ENCODE results near the gene NISCH. TPM values are rescaled to one million over a fixed set of nuclear protein-coding genes. Genes with fewer than 3 reads are reported as not detected.

The NISCH gene
- total RNA-seq, 2 experiments from 2014 or later = 50.4 to 52.5 TPM

- no peaks in the 10 kb centered on the region for H3K9me3 Mint-ChIP-seq
- H3K36me3 Mint-ChIP-seq (ENCODE audit: low read depth) = peaks cover 5% of the 10 kb centered on the region
- no peaks in the 10 kb centered on the region for H3K27me3 Mint-ChIP-seq (ENCODE audit: low read depth)
- H3K27ac Mint-ChIP-seq = no peak overlapping the region
- no peaks in the 10 kb centered on the region for H3K4me1 Mint-ChIP-seq (ENCODE audit: low read depth)
- no peak for DNase-seq
- intact Hi-C loops (cut with micrococcal nuclease) = no loop called here
- CTCF ChIA-PET = no interaction called here
- H3K4me3 Mint-ChIP-seq = no peak overlapping the region
These were observed 64.2 kb downstream of the NISCH start for GRCh38 chr3:52519445-52520140.

GRCh38 chr3:52520141-52520667 is 64.8 kb downstream of the NISCH start:
- CTCF ChIA-PET = no interaction called here
- no peak overlapping the region for H3K4me3 Mint-ChIP-seq
- peaks cover 5% of the 10 kb centered on the region for H3K36me3 Mint-ChIP-seq (ENCODE audit: low read depth)
- DNase-seq = no peak
- intact Hi-C loops (cut with micrococcal nuclease) = no loop called here
- no peaks in the 10 kb centered on the region for H3K4me1 Mint-ChIP-seq (ENCODE audit: low read depth)
- H3K9me3 Mint-ChIP-seq = no peaks in the 10 kb centered on the region
- H3K27me3 Mint-ChIP-seq (ENCODE audit: low read depth) = no peaks in the 10 kb centered on the region
- H3K27ac Mint-ChIP-seq = no peak overlapping the region

GRCh38 chr3:52520716-52521487 is 65.5 kb downstream of the NISCH start:
- H3K36me3 Mint-ChIP-seq (ENCODE audit: low read depth) = peaks cover 5% of the 10 kb centered on the region
- H3K27me3 Mint-ChIP-seq (ENCODE audit: low read depth) = no peaks in the 10 kb centered on the region
- no peaks in the 10 kb centered on the region for H3K9me3 Mint-ChIP-seq
- DNase-seq = no peak
- H3K4me1 Mint-ChIP-seq (ENCODE audit: low read depth) = no peaks in the 10 kb centered on the region
- H3K4me3 Mint-ChIP-seq = no peak overlapping the region
- intact Hi-C loops (cut with micrococcal nuclease) = no loop called here
- no peak overlapping the region for H3K27ac Mint-ChIP-seq
- CTCF ChIA-PET = no interaction called here

- Mint-ChIP-seq H3K36me3 (ENCODE audit: low read depth) (peaks cover 5% of the 10 kb centered on the region), H3K9me3 (no peaks in the 10 kb centered on the region), H3K27ac (no peak overlapping the region), H3K27me3 (ENCODE audit: low read depth) (no peaks in the 10 kb centered on the region), H3K4me1 (ENCODE audit: low read depth) (no peaks in the 10 kb centered on the region), H3K4me3 (no peak overlapping the region)
- DNase-seq = no peak
- intact Hi-C loops (cut with micrococcal nuclease) = no loop called here
- CTCF ChIA-PET = no interaction called here
These were observed 66.1 kb downstream of the NISCH start for GRCh38 chr3:52521488-52521824.

GRCh38 chr3:52521881-52522650 is 66.7 kb downstream of the NISCH start:
- CTCF ChIA-PET = interaction anchor here (0.6 kb wide), 1 partner anchor 110 kb away, joined by 3 read pairs; no protein-coding TSS in a partner anchor
- H3K4me3 Mint-ChIP-seq = no peak overlapping the region
- no peaks in the 10 kb centered on the region for H3K27me3 Mint-ChIP-seq (ENCODE audit: low read depth)
- no peaks in the 10 kb centered on the region for H3K9me3 Mint-ChIP-seq
- peaks cover 5% of the 10 kb centered on the region for H3K36me3 Mint-ChIP-seq (ENCODE audit: low read depth)
- intact Hi-C loops (cut with micrococcal nuclease) = no loop called here
- no peak for DNase-seq
- no peaks in the 10 kb centered on the region for H3K4me1 Mint-ChIP-seq (ENCODE audit: low read depth)
- H3K27ac Mint-ChIP-seq = no peak overlapping the region

- no peak for DNase-seq
- CTCF ChIA-PET = interaction anchor here (0.6 kb wide), 1 partner anchor 111 kb away, joined by 3 read pairs; no protein-coding TSS in a partner anchor
- Mint-ChIP-seq H3K9me3 (no peaks in the 10 kb centered on the region), H3K36me3 (ENCODE audit: low read depth) (peaks cover 5% of the 10 kb centered on the region), H3K27ac (no peak overlapping the region), H3K27me3 (ENCODE audit: low read depth) (no peaks in the 10 kb centered on the region), H3K4me3 (no peak overlapping the region), H3K4me1 (ENCODE audit: low read depth) (no peaks in the 10 kb centered on the region)
- intact Hi-C loops (cut with micrococcal nuclease) = no loop called here
These were observed 67.3 kb downstream of the NISCH start for GRCh38 chr3:52522651-52523251.

GRCh38 chr3:52523386-52524257 is 68.2 kb downstream of the NISCH start:
- Mint-ChIP-seq H3K4me1 (ENCODE audit: low read depth) (no peaks in the 10 kb centered on the region), H3K36me3 (ENCODE audit: low read depth) (peaks cover 5% of the 10 kb centered on the region), H3K27me3 (ENCODE audit: low read depth) (no peaks in the 10 kb centered on the region), H3K9me3 (no peaks in the 10 kb centered on the region), H3K27ac (no peak overlapping the region), H3K4me3 (no peak overlapping the region)
- CTCF ChIA-PET = no interaction called here
- intact Hi-C loops (cut with micrococcal nuclease) = no loop called here
- no peak for DNase-seq

GRCh38 chr3:52524258-52524751 is 68.9 kb downstream of the NISCH start:
- Mint-ChIP-seq H3K4me1 (ENCODE audit: low read depth) (no peaks in the 10 kb centered on the region), H3K27ac (no peak overlapping the region), H3K4me3 (no peak overlapping the region), H3K9me3 (no peaks in the 10 kb centered on the region), H3K36me3 (ENCODE audit: low read depth) (peaks cover 5% of the 10 kb centered on the region), H3K27me3 (ENCODE audit: low read depth) (no peaks in the 10 kb centered on the region)
- DNase-seq = no peak
- CTCF ChIA-PET = no interaction called here
- intact Hi-C loops (cut with micrococcal nuclease) = no loop called here

GRCh38 chr3:52524752-52525679 is 69.6 kb downstream of the NISCH start:
- CTCF ChIA-PET = no interaction called here
- DNase-seq = no peak

GRCh38 chr3:52525680-52526561 is 70.5 kb downstream of the NISCH start:
- Mint-ChIP-seq H3K4me1 (ENCODE audit: low read depth) (no peaks in the 10 kb centered on the region), H3K27me3 (ENCODE audit: low read depth) (no peaks in the 10 kb centered on the region), H3K27ac (no peak overlapping the region), H3K4me3 (no peak overlapping the region), H3K36me3 (ENCODE audit: low read depth) (peaks cover 5% of the 10 kb centered on the region), H3K9me3 (no peaks in the 10 kb centered on the region)
- DNase-seq = no peak
- intact Hi-C loops (cut with micrococcal nuclease) = no loop called here
- CTCF ChIA-PET = no interaction called here

More at GRCh38 chr3:52524752-52525679, 69.6 kb downstream of the NISCH start:
- Mint-ChIP-seq H3K4me1 (ENCODE audit: low read depth) (no peaks in the 10 kb centered on the region), H3K27me3 (ENCODE audit: low read depth) (no peaks in the 10 kb centered on the region), H3K9me3 (no peaks in the 10 kb centered on the region), H3K4me3 (no peak overlapping the region), H3K27ac (no peak overlapping the region), H3K36me3 (ENCODE audit: low read depth) (peaks cover 5% of the 10 kb centered on the region)
- intact Hi-C loops (cut with micrococcal nuclease) = no loop called here

Measured in activated naive CD4-positive, alpha-beta T cell treated with anti-CD3 and anti-CD28 coated beads for 36 hours (primary cell).